PFSK-1 (cell line): Measurements from ENCODE around the gene SIGLEC5.

Source experiments
- FOXP2 ChIP-seq: optimal IDR thresholded peaks from 2 replicates; pipeline ENCODE3; 2011; ENCODE audit warnings: borderline replicate concordance, control low read depth, inconsistent platforms; ENCODE audit not compliant: insufficient read depth; ENCODE audit errors: extremely low read length, extremely low read depth
- POLR2AphosphoS5 ChIP-seq: IDR thresholded peaks from 2 replicates; pipeline ENCODE4 v1.6.1; 2012; ENCODE audit warnings: low read depth, mild to moderate bottlenecking, control low read depth, low read length, moderate library complexity
- REST ChIP-seq, 2 experiments: IDR thresholded peaks; 2 replicates each; pipeline versions ENCODE4 v1.6.1 to v1.8.0; 2011 to 2012; ENCODE audit warnings: low read depth in 2 of 2, low read length in 2 of 2, control low read depth in 1 of 2, inconsistent platforms in 1 of 2, mild to moderate bottlenecking in 1 of 2, moderate library complexity in 1 of 2; ENCODE audit not compliant: insufficient read depth in 1 of 2
- SIN3A ChIP-seq: IDR thresholded peaks from 2 replicates; pipeline ENCODE4 v1.6.1; 2012; ENCODE audit warnings: mild to moderate bottlenecking, low read length, moderate library complexity, borderline replicate concordance; ENCODE audit not compliant: insufficient read depth
- TAF1 ChIP-seq: IDR thresholded peaks from 2 replicates; pipeline ENCODE4 v1.6.1; 2012; ENCODE audit warnings: low read length, control low read depth, borderline replicate concordance; ENCODE audit not compliant: insufficient read depth

SIGLEC5 gene

GRCh38 chr19:51566489-51567100, 63.6 kb downstream of the SIGLEC5 start:
- TF ChIP-seq REST (IDR thresholded peaks at IDR 0.05; ENCODE audit: insufficient read depth in 1 of 2, low read depth in 2 of 2, low read length in 2 of 2) (no peak), TAF1 (no peak), POLR2AphosphoS5 (no peak), SIN3A (no peak), FOXP2 (no peak)

- TF ChIP-seq TAF1: no peak
Observed at GRCh38 chr19:51565583-51565982, 64.6 kb downstream of the SIGLEC5 start.

- TF ChIP-seq SIN3A: no peak
- TF ChIP-seq POLR2AphosphoS5: no peak
- no peak for TF ChIP-seq REST (IDR thresholded peaks at IDR 0.05; ENCODE audit: insufficient read depth in 1 of 2, low read depth in 2 of 2, low read length in 2 of 2)
- no peak for TF ChIP-seq FOXP2
- no peak for TF ChIP-seq TAF1
Observed at GRCh38 chr19:51564791-51565190, 65.4 kb downstream of the SIGLEC5 start.
